ENCODE results near the gene AMER2.

The AMER2 gene

DNA sequence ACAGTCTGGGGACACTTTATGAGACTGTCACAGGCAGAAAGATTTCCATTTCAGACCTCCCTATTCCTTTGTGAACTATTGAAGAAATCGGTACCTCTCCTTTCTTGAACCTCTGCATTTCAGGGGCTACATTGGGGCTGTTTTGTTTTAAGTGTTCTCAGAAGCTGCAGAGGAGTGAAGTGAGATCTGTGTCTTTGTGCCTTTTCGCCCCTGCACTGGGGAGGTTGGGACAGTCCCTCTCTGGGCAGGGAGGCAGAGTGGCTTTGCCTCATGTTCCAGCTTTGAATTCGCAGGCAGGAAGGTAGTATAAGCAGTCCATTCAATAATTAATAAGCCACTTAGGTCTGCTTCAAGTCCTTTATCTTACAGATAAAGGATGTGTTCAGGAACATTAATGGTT, 9.5 kb upstream of the AMER2 start:
- no peak overlapping the region for H3K4me3 ChIP-seq (ENCODE audit: low read length)
- DNase-seq (ENCODE audit: low read depth) = no peak
- TF ChIP-seq, protein P1, sequence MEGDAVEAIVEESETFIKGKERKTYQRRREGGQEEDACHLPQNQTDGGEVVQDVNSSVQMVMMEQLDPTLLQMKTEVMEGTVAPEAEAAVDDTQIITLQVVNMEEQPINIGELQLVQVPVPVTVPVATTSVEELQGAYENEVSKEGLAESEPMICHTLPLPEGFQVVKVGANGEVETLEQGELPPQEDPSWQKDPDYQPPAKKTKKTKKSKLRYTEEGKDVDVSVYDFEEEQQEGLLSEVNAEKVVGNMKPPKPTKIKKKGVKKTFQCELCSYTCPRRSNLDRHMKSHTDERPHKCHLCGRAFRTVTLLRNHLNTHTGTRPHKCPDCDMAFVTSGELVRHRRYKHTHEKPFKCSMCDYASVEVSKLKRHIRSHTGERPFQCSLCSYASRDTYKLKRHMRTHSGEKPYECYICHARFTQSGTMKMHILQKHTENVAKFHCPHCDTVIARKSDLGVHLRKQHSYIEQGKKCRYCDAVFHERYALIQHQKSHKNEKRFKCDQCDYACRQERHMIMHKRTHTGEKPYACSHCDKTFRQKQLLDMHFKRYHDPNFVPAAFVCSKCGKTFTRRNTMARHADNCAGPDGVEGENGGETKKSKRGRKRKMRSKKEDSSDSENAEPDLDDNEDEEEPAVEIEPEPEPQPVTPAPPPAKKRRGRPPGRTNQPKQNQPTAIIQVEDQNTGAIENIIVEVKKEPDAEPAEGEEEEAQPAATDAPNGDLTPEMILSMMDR (conservative IDR thresholded peaks at IDR 0.05; ENCODE audit: low read length) = no peak

DNA sequence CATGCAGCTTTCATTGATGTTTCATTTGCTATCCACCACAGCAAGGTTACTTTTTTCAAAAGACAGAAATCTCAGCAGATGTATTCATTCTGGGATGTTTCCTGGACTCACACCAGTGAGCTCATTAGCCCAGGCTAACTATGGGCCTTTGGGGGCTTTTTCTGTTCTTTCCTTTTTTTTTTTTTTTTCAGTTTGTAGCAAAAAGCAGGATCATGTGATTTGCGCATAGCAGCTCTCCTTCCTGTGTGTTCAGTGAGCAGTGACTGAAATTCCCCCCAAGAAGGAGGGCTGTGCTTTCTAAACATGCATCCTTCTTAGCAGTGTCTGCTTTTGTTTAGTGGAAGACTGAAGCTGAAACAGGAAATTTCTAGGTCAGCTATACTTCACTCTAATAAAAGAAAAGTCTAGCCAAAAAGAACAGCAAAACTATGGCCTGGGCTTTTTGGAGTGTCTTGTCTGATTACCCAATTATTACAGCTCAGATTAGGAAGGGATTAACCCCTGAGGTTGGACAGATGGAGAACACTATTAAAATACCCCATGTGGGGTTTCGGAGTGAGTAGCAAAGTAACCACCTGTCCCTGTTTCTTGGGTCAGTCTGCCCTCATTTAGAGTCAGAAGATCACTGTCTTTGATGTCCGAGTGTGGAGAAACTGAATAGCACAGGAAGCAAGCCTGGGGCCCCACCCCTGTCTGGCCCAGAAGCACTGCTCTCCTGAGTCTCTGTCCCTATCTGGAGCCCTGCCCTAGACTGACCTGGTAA, 8.9 kb upstream of the AMER2 start:
- H3K4me3 ChIP-seq (ENCODE audit: low read length) = no peak overlapping the region
- no peak for DNase-seq (ENCODE audit: low read depth)
- TF ChIP-seq, protein P1 (conservative IDR thresholded peaks at IDR 0.05; ENCODE audit: low read length) = no peak

DNA sequence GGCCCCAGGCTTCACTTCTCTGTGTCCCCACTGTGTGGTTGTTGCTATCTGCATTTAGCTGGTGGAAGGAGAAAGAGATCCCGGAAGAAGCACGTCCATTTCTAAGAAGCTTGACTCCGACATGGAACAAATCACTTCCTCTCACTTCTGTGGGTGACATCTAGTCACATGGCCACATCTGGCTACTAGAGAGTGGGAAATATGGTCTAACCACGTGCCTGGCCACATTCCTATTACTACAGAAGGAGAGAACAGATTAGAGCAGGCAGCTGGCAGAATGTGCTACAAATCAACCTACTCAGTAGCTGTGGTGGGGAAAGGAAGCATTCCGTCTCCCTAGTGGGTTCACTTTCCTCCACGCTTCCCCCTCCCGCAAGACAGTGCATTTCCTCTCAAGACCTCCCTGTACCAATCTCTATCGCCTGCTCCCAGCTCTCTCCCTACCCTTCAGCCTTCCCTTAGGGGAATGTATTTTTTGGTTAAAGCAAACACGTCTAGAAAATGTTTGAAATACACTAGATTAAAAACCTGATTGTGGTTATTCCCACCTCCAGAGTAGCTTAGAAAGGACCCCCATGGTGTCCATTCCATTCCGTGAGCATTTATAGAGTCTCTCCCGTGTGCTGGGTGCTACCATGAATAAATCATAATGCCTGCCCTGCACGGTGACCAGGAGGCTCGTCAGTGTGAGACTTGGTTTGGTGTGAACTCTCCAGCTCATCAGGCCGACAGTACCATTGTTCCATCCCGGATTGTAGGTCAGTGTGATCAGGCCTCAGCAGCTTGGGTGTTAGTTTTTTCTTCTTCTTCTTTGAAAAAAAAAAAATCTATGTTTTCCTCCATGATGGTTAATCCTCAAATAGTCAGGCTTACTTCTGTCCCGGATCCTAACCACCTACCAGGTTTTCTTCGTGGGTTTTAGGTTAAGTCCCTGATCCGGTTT, 8.0 kb upstream of the AMER2 start:
- H3K4me3 ChIP-seq (ENCODE audit: low read length) = no peak overlapping the region
- DNase-seq (ENCODE audit: low read depth) = no peak
- TF ChIP-seq, protein P1 (conservative IDR thresholded peaks at IDR 0.05; ENCODE audit: low read length) = no peak

DNA sequence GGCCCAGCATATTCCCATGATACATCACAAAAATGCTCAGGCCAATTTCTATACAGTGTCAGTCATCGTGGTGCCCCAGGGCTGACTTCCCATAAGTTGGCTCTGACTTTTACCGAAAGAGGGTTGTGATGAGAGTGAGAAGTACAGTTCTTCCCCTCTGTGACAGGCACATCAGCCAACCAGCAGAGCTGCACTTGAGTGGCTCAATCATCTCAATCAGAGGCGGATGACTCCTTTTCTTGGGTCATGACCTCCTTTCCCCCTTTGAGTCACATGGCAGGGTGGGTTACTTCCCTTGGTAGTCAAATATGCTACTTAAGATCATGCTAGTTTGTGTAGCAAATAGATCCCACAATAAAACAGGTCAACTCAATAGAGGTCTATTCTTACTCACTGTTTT, 6.9 kb upstream of the AMER2 start:
- no peak overlapping the region for H3K4me3 ChIP-seq (ENCODE audit: low read length)
- TF ChIP-seq, protein P1 (conservative IDR thresholded peaks at IDR 0.05; ENCODE audit: low read length) = no peak
- no peak for DNase-seq (ENCODE audit: low read depth)

- no peak for DNase-seq (ENCODE audit: low read depth)
- TF ChIP-seq, protein P1 (conservative IDR thresholded peaks at IDR 0.05; ENCODE audit: low read length) = no peak
- H3K4me3 ChIP-seq (ENCODE audit: low read length) = no peak overlapping the region
Observed at GRCh38 chr13:25178070-25178469, 6.0 kb upstream of the AMER2 start.

DNA sequence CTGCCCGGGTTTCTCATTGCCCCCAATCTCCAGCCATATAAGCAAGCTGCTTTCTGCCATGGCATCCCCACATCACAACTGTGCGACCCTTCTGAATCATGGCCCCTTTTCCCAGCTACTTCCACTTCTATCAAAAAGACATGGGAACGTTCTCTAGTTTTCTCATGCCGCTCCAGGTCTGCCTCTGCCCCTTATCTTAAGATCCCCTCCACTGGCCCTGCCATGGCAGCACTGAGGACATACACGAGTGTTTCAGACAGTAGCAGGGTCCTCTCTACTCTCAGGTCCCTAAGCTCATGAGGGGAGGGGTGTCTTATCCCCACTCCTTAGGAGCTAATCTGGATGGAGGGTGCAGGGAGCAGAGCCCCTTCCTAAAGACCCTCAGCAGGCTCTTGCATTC, 5.5 kb upstream of the AMER2 start:
- no peak overlapping the region for H3K4me3 ChIP-seq (ENCODE audit: low read length)
- TF ChIP-seq, protein P1 (conservative IDR thresholded peaks at IDR 0.05; ENCODE audit: low read length) = no peak
- no peak for DNase-seq (ENCODE audit: low read depth)
